SK-N-SH treated with all-trans-retinoic acid at 6 μM for 48 hours (cell line): Measurements from ENCODE around the gene FANCL.

ENCODE experiments used
- ATAC-seq: fragments of 200-7000 bp; cut with Tn5 transposase; 3 replicates; pipeline ENCODE4 v1.9.1; 2020; ENCODE audit warnings: mild to moderate bottlenecking, moderate library complexity
- BACH2 ChIP-seq: fragments of 250-450 bp; sonication (Bioruptor Pico); IDR thresholded peaks from 2 replicates; pipeline ENCODE4 v1.9.0; 2021; ENCODE audit warnings: mild to moderate bottlenecking, borderline replicate concordance
- CSDC2 ChIP-seq: fragments of 250-450 bp; sonication (Bioruptor Pico); IDR thresholded peaks from 2 replicates; pipeline ENCODE4 v1.5.0; 2020; ENCODE audit warnings: mild to moderate bottlenecking, moderate library complexity
- ESRRG ChIP-seq: fragments of 250-450 bp; sonication (Bioruptor Pico); IDR thresholded peaks from 2 replicates; pipeline ENCODE4 v1.6.1; 2021; ENCODE audit warnings: mild to moderate bottlenecking
- GLIS3 ChIP-seq: fragments of 250-450 bp; sonication (Bioruptor Pico); IDR thresholded peaks from 2 replicates; pipeline ENCODE4 v1.5.0; 2020; ENCODE audit warnings: mild to moderate bottlenecking, moderate library complexity
- ISL1 ChIP-seq: fragments of 250-450 bp; sonication (Bioruptor Pico); IDR thresholded peaks from 2 replicates; pipeline ENCODE4 v2.1.2; 2022; ENCODE audit warnings: mild to moderate bottlenecking, moderate library complexity
- OSR1 ChIP-seq: fragments of 250-450 bp; sonication (Bioruptor Pico); IDR thresholded peaks from 2 replicates; pipeline ENCODE4 v1.8.0; 2022; ENCODE audit warnings: moderate library complexity, mild to moderate bottlenecking, inconsistent platforms
- PATZ1 ChIP-seq: fragments of 250-450 bp; sonication (Bioruptor Pico); IDR thresholded peaks from 2 replicates; pipeline ENCODE4 v1.8.0; 2020; ENCODE audit warnings: mild to moderate bottlenecking, moderate library complexity, borderline replicate concordance
- PPARA ChIP-seq: fragments of 250-450 bp; sonication (Bioruptor Pico); IDR thresholded peaks from 2 replicates; pipeline ENCODE4 v1.5.0; 2020; ENCODE audit warnings: mild to moderate bottlenecking, borderline replicate concordance
- SNAI2 ChIP-seq: fragments of 250-450 bp; sonication (Bioruptor Pico); IDR thresholded peaks from 2 replicates; pipeline ENCODE4 v1.5.0; 2020; ENCODE audit warnings: mild to moderate bottlenecking, moderate library complexity
- TCF4 ChIP-seq: fragments of 250-450 bp; sonication (Bioruptor Pico); IDR thresholded peaks from 2 replicates; pipeline ENCODE4 v1.8.0; 2021; ENCODE audit warnings: mild to moderate bottlenecking, moderate library complexity, borderline replicate concordance
- TSHZ2 ChIP-seq: fragments of 250-450 bp; sonication (Bioruptor Pico); IDR thresholded peaks from 2 replicates; pipeline ENCODE4 v1.5.0; 2020; ENCODE audit warnings: mild to moderate bottlenecking, moderate library complexity
- ZFP3 ChIP-seq: fragments of 250-450 bp; sonication (Bioruptor Pico); IDR thresholded peaks from 2 replicates; pipeline ENCODE4 v1.5.0; 2020; ENCODE audit warnings: mild to moderate bottlenecking, moderate library complexity
- ZFP30 ChIP-seq: fragments of 450-650 bp; formaldehyde crosslinking; IDR thresholded peaks from 2 replicates; pipeline ENCODE4 v1.5.0; 2022; ENCODE audit warnings: mild to moderate bottlenecking, moderate library complexity
- ZNF565 ChIP-seq: fragments of 450-650 bp; formaldehyde crosslinking; conservative IDR thresholded peaks from 2 replicates; pipeline ENCODE4 v1.5.0; 2020; ENCODE audit warnings: low read depth, mild to moderate bottlenecking, moderate library complexity
- ZNF70 ChIP-seq: fragments of 450-650 bp; formaldehyde crosslinking; IDR thresholded peaks from 2 replicates; pipeline ENCODE4 v1.5.0; 2020; ENCODE audit warnings: mild to moderate bottlenecking, moderate library complexity
- ZNF8 ChIP-seq: fragments of 450-650 bp; formaldehyde crosslinking; IDR thresholded peaks from 2 replicates; pipeline ENCODE4 v1.5.0; 2020; ENCODE audit warnings: mild to moderate bottlenecking, moderate library complexity
- TF ChIP-seq, protein P1 (sequence below): fragments of 250-450 bp; sonication (Bioruptor Pico); IDR thresholded peaks from 2 replicates; pipeline ENCODE4 v1.5.1; 2020; ENCODE audit warnings: low read depth, mild to moderate bottlenecking, moderate library complexity
- TF ChIP-seq, protein P2 (sequence below): fragments of 250-450 bp; sonication (Bioruptor Pico); IDR thresholded peaks from 2 replicates; pipeline ENCODE4 v1.5.1; 2021; ENCODE audit warnings: mild to moderate bottlenecking, moderate library complexity
- TF ChIP-seq, protein P3 (sequence below): fragments of 250-450 bp; sonication (Bioruptor Pico); IDR thresholded peaks from 2 replicates; pipeline ENCODE4 v1.8.0; 2021; ENCODE audit warnings: low read depth, mild to moderate bottlenecking, moderate library complexity, borderline replicate concordance

Gene FANCL

GRCh38 chr2:58241546-58241864 lies 380 bp upstream of the FANCL start:
- ATAC-seq: no peak
- no peak for TF ChIP-seq TCF4 (CRISPR knock-in tag)
- TF ChIP-seq SNAI2 (CRISPR knock-in tag): no peak
- no peak for TF ChIP-seq BACH2 (CRISPR knock-in tag)
- TF ChIP-seq ZNF565 (CRISPR knock-in tag): no peak
- TF ChIP-seq TSHZ2 (CRISPR knock-in tag): no peak
- no peak for TF ChIP-seq OSR1 (CRISPR knock-in tag)
- no peak for TF ChIP-seq CSDC2 (CRISPR knock-in tag)
- TF ChIP-seq ESRRG (CRISPR knock-in tag): no peak
- no peak for TF ChIP-seq ZNF70 (CRISPR knock-in tag)
- no peak for TF ChIP-seq ZFP3 (CRISPR knock-in tag)
- TF ChIP-seq GLIS3: no peak
- no peak for TF ChIP-seq ISL1 (CRISPR knock-in tag)
- TF ChIP-seq PATZ1 (CRISPR knock-in tag): no peak
- TF ChIP-seq PPARA (CRISPR knock-in tag): no peak
- no peak for TF ChIP-seq ZNF8 (CRISPR knock-in tag)
- TF ChIP-seq, protein P1, sequence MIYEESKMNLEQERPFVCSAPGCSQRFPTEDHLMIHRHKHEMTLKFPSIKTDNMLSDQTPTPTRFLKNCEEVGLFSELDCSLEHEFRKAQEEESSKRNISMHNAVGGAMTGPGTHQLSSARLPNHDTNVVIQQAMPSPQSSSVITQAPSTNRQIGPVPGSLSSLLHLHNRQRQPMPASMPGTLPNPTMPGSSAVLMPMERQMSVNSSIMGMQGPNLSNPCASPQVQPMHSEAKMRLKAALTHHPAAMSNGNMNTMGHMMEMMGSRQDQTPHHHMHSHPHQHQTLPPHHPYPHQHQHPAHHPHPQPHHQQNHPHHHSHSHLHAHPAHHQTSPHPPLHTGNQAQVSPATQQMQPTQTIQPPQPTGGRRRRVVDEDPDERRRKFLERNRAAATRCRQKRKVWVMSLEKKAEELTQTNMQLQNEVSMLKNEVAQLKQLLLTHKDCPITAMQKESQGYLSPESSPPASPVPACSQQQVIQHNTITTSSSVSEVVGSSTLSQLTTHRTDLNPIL (CRISPR knock-in tag): no peak
- TF ChIP-seq, protein P2, sequence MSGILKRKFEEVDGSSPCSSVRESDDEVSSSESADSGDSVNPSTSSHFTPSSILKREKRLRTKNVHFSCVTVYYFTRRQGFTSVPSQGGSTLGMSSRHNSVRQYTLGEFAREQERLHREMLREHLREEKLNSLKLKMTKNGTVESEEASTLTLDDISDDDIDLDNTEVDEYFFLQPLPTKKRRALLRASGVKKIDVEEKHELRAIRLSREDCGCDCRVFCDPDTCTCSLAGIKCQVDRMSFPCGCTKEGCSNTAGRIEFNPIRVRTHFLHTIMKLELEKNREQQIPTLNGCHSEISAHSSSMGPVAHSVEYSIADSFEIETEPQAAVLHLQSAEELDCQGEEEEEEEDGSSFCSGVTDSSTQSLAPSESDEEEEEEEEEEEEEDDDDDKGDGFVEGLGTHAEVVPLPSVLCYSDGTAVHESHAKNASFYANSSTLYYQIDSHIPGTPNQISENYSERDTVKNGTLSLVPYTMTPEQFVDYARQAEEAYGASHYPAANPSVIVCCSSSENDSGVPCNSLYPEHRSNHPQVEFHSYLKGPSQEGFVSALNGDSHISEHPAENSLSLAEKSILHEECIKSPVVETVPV (CRISPR knock-in tag): no peak
- TF ChIP-seq, protein P3, sequence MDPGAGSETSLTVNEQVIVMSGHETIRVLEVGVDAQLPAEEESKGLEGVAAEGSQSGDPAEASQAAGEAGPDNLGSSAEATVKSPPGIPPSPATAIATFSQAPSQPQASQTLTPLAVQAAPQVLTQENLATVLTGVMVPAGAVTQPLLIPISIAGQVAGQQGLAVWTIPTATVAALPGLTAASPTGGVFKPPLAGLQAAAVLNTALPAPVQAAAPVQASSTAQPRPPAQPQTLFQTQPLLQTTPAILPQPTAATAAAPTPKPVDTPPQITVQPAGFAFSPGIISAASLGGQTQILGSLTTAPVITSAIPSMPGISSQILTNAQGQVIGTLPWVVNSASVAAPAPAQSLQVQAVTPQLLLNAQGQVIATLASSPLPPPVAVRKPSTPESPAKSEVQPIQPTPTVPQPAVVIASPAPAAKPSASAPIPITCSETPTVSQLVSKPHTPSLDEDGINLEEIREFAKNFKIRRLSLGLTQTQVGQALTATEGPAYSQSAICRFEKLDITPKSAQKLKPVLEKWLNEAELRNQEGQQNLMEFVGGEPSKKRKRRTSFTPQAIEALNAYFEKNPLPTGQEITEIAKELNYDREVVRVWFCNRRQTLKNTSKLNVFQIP: no peak

DNA sequence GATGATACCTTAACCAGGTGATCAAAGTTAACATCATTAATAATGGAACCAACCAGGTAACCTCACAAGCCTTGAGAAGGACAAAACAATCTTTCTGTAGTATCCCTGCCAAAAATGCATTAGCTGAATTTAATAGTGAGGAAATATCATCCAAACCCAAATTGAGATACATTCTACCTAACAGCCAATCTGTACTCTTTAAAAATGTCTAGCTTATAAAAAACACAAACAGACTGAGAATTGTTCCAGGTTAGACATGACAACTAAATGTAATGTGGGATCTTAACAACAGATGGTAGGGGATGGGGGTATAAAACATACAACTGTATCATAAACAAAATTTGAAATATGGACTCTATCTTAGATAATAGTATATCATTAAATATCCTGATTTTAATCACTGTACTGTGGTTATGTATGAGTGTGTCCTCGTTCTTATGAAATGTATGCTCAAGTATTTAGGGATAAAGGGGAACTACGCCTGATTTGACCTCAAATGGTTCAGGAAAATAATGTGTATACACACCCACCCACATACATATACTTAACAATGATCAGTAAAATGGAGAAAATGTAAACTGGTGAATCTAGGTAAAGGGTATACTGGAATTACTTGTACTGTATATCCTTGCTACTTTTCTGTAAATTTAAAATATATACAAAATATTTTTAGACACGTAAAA lies 1.7 kb downstream of the FANCL start:
- TF ChIP-seq GLIS3 (no peak), ESRRG (CRISPR knock-in tag) (no peak), TCF4 (CRISPR knock-in tag) (no peak), TSHZ2 (CRISPR knock-in tag) (no peak), ZNF8 (CRISPR knock-in tag) (no peak), ZFP30 (CRISPR knock-in tag) (no peak)
- TF ChIP-seq, protein P1 (CRISPR knock-in tag): no peak
- TF ChIP-seq, protein P3: no peak

More for the DNA sequence above, 1.7 kb downstream of the FANCL start:
- no peak for ATAC-seq
